DMS53 treated with DMSO at 0.1 percent for 48 hours (cell line): ENCODE measurements around the gene TMX3.

Experiments used
- DNase-seq: peaks from one replicate; lab custom pipeline; 2025; ENCODE audit not compliant: unreplicated experiment; lab: John Stamatoyannopoulos, UW

TMX3 gene

DNA sequence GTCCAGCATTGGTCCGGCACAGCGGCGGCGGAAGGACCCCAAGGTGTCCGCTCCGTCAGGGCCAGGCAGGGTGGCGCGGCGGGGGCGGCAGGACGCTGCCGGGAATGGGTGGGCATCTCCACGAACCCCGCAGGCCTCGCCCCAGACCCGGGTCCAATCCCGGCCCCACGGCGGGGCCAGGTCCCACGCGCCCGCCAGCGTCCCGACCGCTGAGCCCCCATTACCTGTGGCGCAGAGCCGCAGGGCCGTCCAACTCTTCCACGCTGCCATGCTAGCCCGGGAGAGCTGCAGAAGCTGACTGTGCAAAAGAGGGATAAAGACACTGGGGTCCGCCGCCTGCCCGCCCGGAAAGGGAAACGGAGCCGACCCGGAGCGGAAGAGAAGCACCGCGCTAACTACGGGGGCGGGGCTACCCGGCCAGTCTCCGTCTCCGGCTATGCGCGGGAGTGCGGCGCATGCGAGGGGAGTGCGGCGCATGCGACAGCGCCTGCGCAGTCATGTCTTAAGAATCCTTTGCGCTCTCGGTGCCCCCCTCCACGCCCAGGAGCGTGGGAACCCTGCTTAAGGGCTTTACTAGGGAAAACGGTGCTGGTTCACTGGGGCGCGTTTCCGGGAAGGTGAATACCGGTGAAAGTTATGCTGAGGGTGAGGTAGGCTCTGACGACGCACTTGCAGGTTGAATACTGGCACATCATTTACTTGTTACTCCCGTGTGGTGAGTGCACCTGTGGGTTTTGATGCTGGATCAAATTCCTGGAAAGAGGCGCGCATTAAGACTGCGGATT is at the start of gene TMX3:
TMX3 (minus strand) TSS at position 397 of the 785 bp plus-strand sequence; CDS start at position 270, 127 bp downstream.
- DNase-seq: peak; percentile 98

GRCh38 chr18:68764016-68764415 is 49.1 kb upstream of the TMX3 start:
- DNase-seq: no peak

DNA sequence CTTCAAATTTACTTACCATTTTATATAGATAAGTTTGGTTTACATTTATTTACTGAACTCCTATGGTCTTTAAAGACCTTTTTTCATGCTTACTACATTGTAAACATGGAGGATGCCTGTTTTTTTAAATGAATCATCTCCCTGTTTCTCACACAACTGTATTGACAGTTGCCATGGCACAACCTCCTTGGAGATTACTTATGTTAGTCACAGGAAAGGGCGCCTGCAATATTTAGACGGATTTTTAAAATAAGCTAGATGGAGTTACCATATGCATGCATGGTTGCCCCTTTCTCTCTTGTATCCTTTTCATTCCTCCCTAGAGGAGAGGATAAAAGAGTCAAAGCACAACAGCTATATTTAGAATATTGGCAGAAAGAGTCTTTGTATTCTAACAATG is 48.2 kb upstream of the TMX3 start:
- no peak for DNase-seq

- DNase-seq: no peak
Observed at GRCh38 chr18:68759308-68759707, 44.4 kb upstream of the TMX3 start.

DNA sequence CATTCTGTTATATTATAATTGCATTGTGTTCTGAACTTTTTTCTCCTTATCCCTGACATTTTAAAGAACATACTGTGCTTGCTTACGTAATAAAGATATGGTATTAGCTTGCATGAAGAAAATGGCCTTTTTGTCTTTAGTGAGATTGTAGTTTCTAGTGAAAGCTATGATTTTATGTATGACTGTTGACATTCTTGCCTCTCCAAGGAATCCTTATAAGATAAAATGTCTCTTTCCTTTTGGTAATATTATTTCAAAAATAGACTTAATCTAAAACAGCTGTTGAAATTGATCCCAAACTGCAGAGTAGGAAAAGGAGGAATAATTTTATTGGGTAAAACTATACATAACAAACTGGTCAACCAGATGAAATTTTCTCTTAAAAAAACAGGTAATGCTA is 42.2 kb upstream of the TMX3 start:
- DNase-seq: no peak

DNA sequence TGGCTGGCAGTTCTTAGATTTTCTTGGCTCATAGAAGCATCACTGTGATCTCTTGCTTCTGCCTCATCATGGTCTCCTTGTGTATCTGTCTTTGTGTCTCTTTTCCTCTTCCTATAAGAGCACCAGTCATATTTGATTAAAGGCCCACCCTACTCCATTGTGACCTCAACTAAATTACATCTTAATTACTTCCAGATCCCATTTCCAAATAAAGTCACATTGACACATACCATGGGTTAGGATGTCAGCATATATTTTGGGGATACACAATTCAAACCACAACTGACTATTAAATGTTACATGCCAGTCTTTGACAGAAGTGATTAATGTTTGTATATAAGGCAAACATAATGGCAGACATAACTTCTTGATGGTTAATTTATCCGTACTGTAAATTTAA is 27.3 kb upstream of the TMX3 start:
- DNase-seq: no peak

DNA sequence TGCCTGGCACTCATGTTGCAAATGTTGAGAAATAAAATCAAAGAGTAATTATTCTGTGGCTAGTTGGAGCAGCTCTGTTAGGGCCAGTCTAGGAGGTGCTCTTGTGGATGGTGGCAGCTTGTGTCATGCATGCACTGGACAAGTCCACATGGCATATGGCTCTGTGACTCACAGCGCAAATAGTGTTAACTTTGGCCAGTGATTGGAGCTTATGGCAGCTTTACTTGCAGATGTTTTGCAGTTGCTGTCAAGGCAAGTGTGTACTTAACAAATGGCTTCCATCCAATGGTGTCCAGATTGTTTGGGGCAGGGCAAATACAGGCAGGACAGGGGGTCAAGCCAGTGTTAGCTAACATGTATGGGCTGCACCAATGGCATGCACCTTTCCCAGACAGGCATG is 26.1 kb upstream of the TMX3 start:
- DNase-seq: peak; percentile 50

- DNase-seq: no peak
Observed at GRCh38 chr18:68739462-68739861, 24.6 kb upstream of the TMX3 start.

GRCh38 chr18:68738564-68738963 is 23.7 kb upstream of the TMX3 start:
- no peak for DNase-seq

DNA sequence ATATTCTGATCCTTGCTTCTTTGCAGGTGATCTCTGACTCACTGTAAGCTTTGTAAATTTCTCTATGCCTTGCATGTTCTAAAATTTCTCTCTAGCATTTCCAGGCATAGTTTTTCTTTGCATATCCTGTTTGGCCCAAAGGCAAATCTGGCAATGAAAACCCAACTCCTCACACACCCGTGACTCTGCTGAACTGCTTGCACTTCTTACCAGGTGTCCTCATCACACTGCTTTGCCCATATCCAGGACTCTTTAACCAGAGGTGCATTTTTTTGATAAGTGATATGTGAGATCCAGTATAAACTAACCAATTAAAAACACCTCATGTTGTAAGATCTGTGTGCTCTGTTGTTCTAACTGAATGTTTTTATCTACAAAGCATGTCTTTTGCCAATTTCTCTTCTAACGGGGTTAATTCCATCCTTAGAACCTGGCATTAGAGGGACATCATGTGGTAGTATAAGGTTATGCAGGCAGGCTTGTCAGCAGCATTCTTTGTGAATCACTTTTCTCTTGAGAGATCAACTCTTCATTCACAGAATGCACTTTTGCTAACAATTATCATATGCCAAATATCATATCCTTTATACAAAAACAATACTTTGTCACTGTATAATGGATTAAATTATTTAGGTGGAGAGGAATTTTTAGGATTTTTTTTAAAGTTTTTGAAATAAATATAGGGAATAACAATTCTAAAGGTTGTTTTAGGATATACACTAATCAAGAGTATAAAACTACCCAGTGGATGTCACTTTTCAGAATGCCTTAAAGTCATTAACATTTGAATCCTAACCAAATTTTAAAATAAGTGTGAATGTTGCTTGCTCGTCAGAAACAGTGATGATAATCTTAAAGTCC is 20.8 kb upstream of the TMX3 start:
- peak; percentile 69 for DNase-seq

- no peak for DNase-seq
Observed at GRCh38 chr18:68734308-68734707, 19.4 kb upstream of the TMX3 start.

DNA sequence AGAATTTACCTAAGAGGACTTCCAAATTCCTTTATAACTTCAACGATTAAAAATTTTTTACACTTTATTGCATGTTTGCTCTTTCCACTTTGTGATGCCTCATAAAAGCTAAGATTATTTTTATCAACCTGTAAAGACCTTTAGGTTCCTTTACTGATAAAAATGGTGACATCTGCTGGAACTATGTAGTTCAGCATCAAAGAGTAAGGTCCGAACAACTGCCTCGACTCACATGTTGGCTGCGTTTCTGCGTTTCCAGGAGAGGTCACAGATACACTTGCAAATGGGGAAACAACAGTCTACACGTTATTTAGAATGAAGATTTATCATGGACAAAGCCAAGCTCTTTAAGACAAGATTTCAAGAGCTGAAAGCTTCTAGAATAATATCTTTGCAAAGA is 18.8 kb upstream of the TMX3 start:
- no peak for DNase-seq

- DNase-seq: no peak
Observed at GRCh38 chr18:68728081-68728700, 13.3 kb upstream of the TMX3 start.

GRCh38 chr18:68727506-68727905 is 12.6 kb upstream of the TMX3 start:
- DNase-seq: no peak

DNA sequence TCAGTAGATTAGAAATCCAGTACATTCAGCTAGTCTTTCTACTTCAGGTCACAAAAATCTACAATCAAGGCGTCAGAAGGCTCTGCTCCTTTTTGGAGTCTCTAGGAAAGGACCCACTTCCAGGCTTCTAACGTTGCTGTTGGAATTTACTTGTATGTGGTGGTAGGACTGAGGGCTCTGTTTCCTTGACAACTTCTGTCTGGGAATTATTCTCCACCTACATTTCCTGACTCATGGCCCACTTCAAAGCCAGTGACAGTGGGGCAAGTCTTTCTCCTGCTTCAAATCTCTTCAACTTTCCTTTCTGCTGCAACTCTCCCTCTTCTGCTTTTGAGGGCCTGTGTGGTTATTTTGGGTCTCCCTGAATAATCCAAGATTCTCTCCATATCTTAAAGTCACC is 10.4 kb upstream of the TMX3 start:
- DNase-seq: no peak

GRCh38 chr18:68724021-68724420 is 9.1 kb upstream of the TMX3 start:
- no peak for DNase-seq

GRCh38 chr18:68723539-68723938 is 8.6 kb upstream of the TMX3 start:
- no peak for DNase-seq

- DNase-seq: no peak
Observed at GRCh38 chr18:68722821-68723220, 7.9 kb upstream of the TMX3 start.

DNA sequence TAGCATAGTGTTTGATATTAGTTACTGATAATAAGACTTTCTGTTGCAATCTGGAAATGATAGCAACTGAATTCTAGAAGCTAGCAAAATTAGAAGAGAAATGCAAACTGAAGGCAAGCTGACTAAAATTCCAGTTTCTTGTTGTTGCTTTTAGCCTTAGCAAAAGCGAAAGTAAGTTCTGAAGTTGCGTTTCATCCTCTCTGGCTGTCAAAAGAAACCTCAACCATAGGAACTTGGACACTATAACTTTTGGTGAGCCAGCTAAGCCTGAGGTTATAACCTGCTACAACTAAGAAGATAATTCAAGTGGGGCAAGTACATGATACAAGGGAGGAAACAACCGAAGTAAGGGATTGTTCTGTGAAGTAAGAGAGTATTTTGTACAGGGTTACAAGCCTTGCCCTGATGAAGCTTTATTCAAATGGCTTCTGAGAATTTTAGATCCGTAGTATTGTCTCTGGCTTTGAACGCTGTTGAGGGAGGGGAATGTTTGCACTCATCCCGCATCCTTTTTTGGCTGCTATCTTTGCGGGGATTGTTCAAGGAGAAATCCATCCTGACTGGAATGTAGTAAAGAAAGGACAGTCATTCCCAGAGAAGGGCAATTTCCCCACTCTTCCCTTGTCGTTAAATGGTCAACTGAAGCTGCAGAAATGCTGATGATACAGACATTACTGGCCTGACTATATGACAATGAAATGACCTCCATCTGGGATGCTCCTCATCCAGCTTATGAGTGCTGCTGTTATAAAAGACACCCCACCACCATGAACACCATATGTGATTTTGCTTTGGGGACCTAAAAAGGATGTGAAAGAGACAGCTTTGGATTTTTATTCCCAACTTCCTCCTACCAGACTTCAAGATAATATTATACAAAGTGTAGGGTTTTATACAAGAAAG is 7.0 kb upstream of the TMX3 start:
- DNase-seq: no peak

DNA sequence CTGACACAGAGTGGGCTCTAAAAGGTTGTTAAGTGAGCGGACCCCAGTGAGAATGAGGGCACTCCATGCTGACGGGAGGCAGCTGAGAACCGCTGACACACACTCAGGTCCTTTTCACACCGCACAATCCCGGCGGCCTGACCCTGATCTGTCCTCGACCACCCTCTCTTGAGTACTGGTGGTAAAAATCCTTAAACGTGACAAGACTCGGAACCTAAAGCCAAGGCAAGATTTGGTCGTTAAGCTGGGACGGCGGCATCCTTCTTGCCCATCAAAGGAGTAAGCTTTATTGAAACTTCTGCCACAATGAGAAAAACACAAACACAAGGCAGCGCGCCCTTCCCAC is 569 bp downstream of the TMX3 start:
- DNase-seq: peak; percentile 41

GRCh38 chr18:68713796-68714195 is 1.1 kb downstream of the TMX3 start:
- DNase-seq: no peak
